H54 (cell line): Measurements from ENCODE around the gene FAM171A1.

Experiments used
- DNase-seq: peaks from one replicate; pipeline ENCODE4 v3.0.0; 2011; ENCODE audit warnings: low spot score, mixed read lengths; ENCODE audit not compliant: insufficient read length
- FAIRE-seq: peaks from 3 replicates; lab custom pipeline; 2011; peaks lifted over from hg19 to GRCh38; lab: Jason Lieb, UNC
- POLR2A ChIP-seq: IDR thresholded peaks from 2 replicates; pipeline ENCODE4 v1.6.1; 2011; ENCODE audit warnings: low read depth, mild to moderate bottlenecking, low read length

Gene FAM171A1

GRCh38 chr10:15236340-15236739 lies 134.7 kb downstream of the FAM171A1 start:
- FAIRE-seq (no peak), DNase-seq (no peak)
- no peak for TF ChIP-seq POLR2A

- FAIRE-seq (no peak), DNase-seq (no peak)
- TF ChIP-seq POLR2A: no peak
Measured at GRCh38 chr10:15232279-15232678, 138.8 kb downstream of the FAM171A1 start.

GRCh38 chr10:15231426-15231825 lies 139.7 kb downstream of the FAM171A1 start:
- TF ChIP-seq POLR2A: no peak
- DNase-seq (no peak), FAIRE-seq (no peak)

- DNase-seq (no peak), FAIRE-seq (no peak)
- TF ChIP-seq POLR2A: no peak
Measured at GRCh38 chr10:15230257-15230656, 140.8 kb downstream of the FAM171A1 start.

- TF ChIP-seq POLR2A: no peak
- no peak for FAIRE-seq
- no peak for DNase-seq
Measured at GRCh38 chr10:15229268-15229667, 141.8 kb downstream of the FAM171A1 start.

GRCh38 chr10:15228426-15228825 lies 142.7 kb downstream of the FAM171A1 start:
- DNase-seq (no peak), FAIRE-seq (no peak)
- TF ChIP-seq POLR2A: no peak

GRCh38 chr10:15227611-15228372 lies 143.3 kb downstream of the FAM171A1 start:
- FAIRE-seq (no peak), DNase-seq (no peak)
- TF ChIP-seq POLR2A: no peak

- FAIRE-seq: no peak
- TF ChIP-seq POLR2A: no peak
- no peak for DNase-seq
Measured at GRCh38 chr10:15225511-15225910, 145.6 kb downstream of the FAM171A1 start.

- FAIRE-seq: no peak
- no peak for DNase-seq
- TF ChIP-seq POLR2A: no peak
Measured at GRCh38 chr10:15224948-15225347, 146.1 kb downstream of the FAM171A1 start.

GRCh38 chr10:15223174-15223573 lies 147.9 kb downstream of the FAM171A1 start:
- DNase-seq (no peak), FAIRE-seq (no peak)
- no peak for TF ChIP-seq POLR2A

GRCh38 chr10:15222511-15222910 lies 148.6 kb downstream of the FAM171A1 start:
- DNase-seq (no peak), FAIRE-seq (no peak)

GRCh38 chr10:15220445-15220844 lies 150.6 kb downstream of the FAM171A1 start:
- TF ChIP-seq POLR2A: no peak
- DNase-seq (no peak), FAIRE-seq (no peak)

More at GRCh38 chr10:15222511-15222910, 148.6 kb downstream of the FAM171A1 start:
- TF ChIP-seq POLR2A: no peak

GRCh38 chr10:15216700-15217099 lies 154.4 kb downstream of the FAM171A1 start:
- DNase-seq: no peak
- no peak for FAIRE-seq
- TF ChIP-seq POLR2A: no peak

GRCh38 chr10:15214237-15214636 lies 156.9 kb downstream of the FAM171A1 start:
- FAIRE-seq: no peak
- DNase-seq: no peak
- no peak for TF ChIP-seq POLR2A

- TF ChIP-seq POLR2A: no peak
Measured at GRCh38 chr10:15213461-15213861, 157.6 kb downstream of the FAM171A1 start.

More at GRCh38 chr10:15213461-15213861, 157.6 kb downstream of the FAM171A1 start:
- FAIRE-seq (no peak), DNase-seq (no peak)
